ENCODE data around the gene IPCEF1.
"Not testable (repeated sequence)": the region's sequence is repeated elsewhere in the genome, so short reads cannot be mapped to it uniquely, and the experiment has no call there.

IPCEF1 gene

DNA sequence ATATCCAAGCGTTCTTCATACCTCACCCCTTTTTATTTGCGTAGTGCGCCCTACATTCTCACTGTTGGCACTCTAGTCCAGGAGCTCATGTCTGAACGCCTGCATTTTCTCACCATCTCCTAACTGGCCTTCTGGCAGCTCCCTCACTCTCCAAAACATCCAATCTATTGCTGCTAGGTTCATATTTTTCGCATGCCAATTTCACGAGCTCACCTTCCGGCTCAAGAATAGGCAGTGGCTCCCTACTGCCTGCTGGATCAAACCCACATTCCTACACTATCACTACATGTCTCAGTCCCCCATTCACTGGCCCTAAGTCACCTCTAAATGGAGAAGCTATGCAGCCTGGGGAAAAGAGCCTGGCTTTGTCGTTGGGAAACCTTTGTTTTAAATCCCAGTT is 115.0 kb downstream of the IPCEF1 start:
- Histone ChIP-seq H3K27me3 (ENCODE audit: control insufficient read depth, insufficient read depth, low read length, poor library complexity, severe bottlenecking) (no peaks in the 10 kb centered on the region), H3K36me3 (ENCODE audit: control insufficient read depth, insufficient read depth, low read length) (no peaks in the 10 kb centered on the region), H3K4me1 (ENCODE audit: control insufficient read depth, insufficient read depth, low read length) (peaks cover 13% of the 10 kb centered on the region), H3K9me3 (ENCODE audit: control insufficient read depth, low read length) (no peaks in the 10 kb centered on the region), H3K27ac (ENCODE audit: insufficient read depth, low read depth, low read length, poor library complexity, severe bottlenecking) (no peak overlapping the region), H3K4me3 (ENCODE audit: insufficient read depth, low read depth, low read length) (no peak overlapping the region)
- WGBS, 2 experiments = 87 to 89% methylated on average over 8 of the region's 8 CpGs

DNA sequence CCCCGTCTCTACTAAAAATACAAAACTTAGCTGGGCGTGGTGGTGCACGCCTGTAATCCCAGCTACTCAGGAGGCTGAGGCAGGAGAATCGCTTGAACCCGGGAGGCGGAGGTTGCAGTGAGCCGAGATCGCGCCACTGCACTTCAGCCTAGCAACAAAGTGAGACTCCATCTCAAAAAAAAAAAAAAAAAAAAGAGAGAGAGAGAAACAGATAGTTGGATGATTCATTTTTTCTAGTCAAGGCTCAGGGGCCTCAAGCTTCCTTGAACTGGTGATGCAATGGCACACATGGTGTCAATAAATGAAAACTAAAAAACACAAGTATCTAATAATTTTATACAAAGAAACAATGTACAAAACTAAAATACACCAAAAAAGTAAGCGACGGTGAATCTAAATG is 115.5 kb downstream of the IPCEF1 start:
- H3K9me3 ChIP-seq (ENCODE audit: control insufficient read depth, low read length); H3K4me3 ChIP-seq (ENCODE audit: insufficient read depth, low read depth, low read length); H3K27me3 ChIP-seq (ENCODE audit: control insufficient read depth, insufficient read depth, low read length, poor library complexity, severe bottlenecking); H3K36me3 ChIP-seq (ENCODE audit: control insufficient read depth, insufficient read depth, low read length); H3K27ac ChIP-seq (ENCODE audit: insufficient read depth, low read depth, low read length, poor library complexity, severe bottlenecking): not testable (repeated sequence)
- WGBS, 2 experiments = 88 to 92% methylated on average over 8 to 10 of the region's 11 CpGs
- peaks cover 11% of the 10 kb centered on the region for H3K4me1 ChIP-seq (ENCODE audit: control insufficient read depth, insufficient read depth, low read length)

DNA sequence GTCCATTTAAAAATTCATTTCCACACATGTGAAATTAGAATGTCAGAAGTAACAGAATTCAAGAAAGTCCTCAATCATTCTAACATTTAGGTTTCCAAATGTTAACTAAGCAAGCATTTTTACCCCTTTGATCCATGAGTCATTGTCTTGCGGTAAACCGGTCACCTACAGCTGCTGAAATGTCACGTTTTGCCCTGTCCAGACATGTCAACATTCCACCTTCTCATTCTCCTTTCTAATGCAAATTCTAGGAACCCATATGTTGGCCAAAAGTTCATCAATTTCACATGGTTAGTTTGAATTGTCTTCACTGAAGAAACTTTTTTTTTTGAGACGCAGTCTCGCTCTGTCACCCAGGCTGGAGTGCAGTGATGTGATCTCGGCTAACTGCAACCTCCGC is 117.2 kb downstream of the IPCEF1 start:
- H3K4me1 ChIP-seq (ENCODE audit: control insufficient read depth, insufficient read depth, low read length) = peaks cover 6% of the 10 kb centered on the region
- no peak overlapping the region for H3K27ac ChIP-seq (ENCODE audit: insufficient read depth, low read depth, low read length, poor library complexity, severe bottlenecking)
- no peaks in the 10 kb centered on the region for H3K27me3 ChIP-seq (ENCODE audit: control insufficient read depth, insufficient read depth, low read length, poor library complexity, severe bottlenecking)
- no peak overlapping the region for H3K4me3 ChIP-seq (ENCODE audit: insufficient read depth, low read depth, low read length)
- no peaks in the 10 kb centered on the region for H3K9me3 ChIP-seq (ENCODE audit: control insufficient read depth, low read length)
- 81 to 83% methylated on average over 7 of the region's 7 CpGs for WGBS, 2 experiments
- H3K36me3 ChIP-seq (ENCODE audit: control insufficient read depth, insufficient read depth, low read length) = no peaks in the 10 kb centered on the region

DNA sequence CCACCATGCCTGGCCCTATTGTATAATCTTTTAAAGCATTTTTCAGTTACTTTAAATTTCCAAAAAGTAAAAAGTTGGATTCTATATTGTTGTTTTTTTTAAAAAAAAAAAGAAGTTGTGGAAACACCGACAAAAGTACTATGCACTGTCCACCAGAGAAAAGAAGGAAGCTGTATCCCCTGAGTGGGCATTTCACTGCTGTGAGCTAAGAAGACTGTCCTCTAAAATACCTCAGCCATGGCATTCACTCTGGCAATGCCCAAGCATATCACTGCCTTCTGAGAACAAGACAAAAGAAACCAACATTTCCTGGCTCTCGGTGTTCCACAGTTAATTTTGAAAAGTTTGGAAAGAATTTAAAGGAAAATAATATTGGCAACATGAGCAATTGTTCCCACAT is 117.8 kb downstream of the IPCEF1 start:
- Histone ChIP-seq H3K27ac (ENCODE audit: insufficient read depth, low read depth, low read length, poor library complexity, severe bottlenecking) (no peak overlapping the region), H3K9me3 (ENCODE audit: control insufficient read depth, low read length) (no peaks in the 10 kb centered on the region), H3K4me1 (ENCODE audit: control insufficient read depth, insufficient read depth, low read length) (peaks cover under 1% of the 10 kb centered on the region), H3K4me3 (ENCODE audit: insufficient read depth, low read depth, low read length) (no peak overlapping the region), H3K36me3 (ENCODE audit: control insufficient read depth, insufficient read depth, low read length) (no peaks in the 10 kb centered on the region), H3K27me3 (ENCODE audit: control insufficient read depth, insufficient read depth, low read length, poor library complexity, severe bottlenecking) (no peaks in the 10 kb centered on the region)
- 98 to 100% methylated on average over 1 to 2 of the region's 2 CpGs for WGBS, 2 experiments

DNA sequence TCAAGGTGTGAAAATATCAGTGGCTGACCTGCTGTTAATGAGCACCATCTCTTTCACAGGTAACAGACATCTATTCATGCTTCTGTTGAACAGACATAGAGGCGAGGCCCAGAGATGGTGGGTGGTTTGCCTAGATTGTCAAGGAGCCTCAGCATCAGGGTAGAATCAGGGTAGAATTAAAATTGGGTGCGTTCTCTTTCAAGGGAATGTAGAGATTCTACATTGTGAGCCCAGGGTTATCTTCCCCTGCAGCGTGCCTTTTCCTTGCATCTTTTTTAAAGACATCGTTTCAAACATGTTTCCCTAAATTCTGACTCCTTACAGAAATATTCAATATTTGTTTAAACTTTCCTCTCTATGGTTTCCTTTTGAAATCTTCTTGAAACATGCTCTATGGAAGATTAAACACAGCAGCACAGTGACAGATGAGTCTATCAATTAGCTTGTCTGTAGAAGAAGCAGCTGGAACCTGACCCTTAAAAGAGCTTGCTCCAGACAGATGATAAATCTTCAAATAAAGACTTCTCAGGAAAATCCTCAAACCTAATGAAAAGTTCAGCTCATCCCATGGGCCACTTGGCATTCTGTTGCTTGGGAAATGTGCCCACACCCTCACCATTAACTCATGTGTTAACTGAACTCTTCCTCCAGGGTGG is 119.8 kb downstream of the IPCEF1 start:
- H3K27me3 ChIP-seq (ENCODE audit: control insufficient read depth, insufficient read depth, low read length, poor library complexity, severe bottlenecking) = no peaks in the 10 kb centered on the region
- H3K27ac ChIP-seq (ENCODE audit: insufficient read depth, low read depth, low read length, poor library complexity, severe bottlenecking) = no peak overlapping the region
- H3K4me1 ChIP-seq (ENCODE audit: control insufficient read depth, insufficient read depth, low read length) = no peaks in the 10 kb centered on the region
- no peak overlapping the region for H3K4me3 ChIP-seq (ENCODE audit: insufficient read depth, low read depth, low read length)
- H3K36me3 ChIP-seq (ENCODE audit: control insufficient read depth, insufficient read depth, low read length) = no peaks in the 10 kb centered on the region
- WGBS, 2 experiments = 94% methylated on average over 4 of the region's 4 CpGs
- no peaks in the 10 kb centered on the region for H3K9me3 ChIP-seq (ENCODE audit: control insufficient read depth, low read length)

DNA sequence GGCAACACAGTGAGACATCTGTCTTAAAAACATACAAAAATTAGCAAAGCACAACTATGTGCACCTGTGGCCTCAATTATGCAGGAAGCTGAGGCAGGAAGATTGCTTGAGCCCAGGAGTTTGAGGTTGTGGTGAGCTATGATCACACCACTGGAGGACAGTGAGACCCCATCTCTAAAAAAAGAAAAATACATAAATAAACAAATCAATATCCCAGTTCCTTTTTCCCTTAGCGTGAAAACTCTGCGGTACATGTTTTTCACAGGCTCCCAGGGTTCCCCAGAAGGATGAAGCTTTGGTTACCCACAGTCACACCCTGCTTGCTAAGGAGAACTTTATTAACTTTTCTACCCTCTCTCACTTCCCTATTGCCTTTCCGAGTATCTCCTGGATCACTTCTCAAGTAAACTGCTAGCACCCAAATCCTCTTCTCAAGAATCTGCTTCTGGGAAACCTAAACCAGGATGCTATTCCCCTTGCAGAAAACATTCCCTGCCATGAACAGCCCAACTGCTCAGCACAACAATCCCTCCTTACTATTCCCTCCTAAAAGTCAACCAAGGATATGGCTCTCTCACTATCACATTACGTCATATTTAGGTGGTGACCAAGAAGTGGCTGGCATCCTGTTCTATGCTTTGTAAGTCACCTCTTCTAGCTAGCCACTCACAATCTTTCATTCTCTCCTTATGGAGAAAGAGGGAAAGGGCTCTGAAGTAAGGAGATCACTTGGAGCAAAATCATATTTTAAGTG is 122.4 kb downstream of the IPCEF1 start:
- Histone ChIP-seq H3K9me3 (ENCODE audit: control insufficient read depth, low read length) (no peaks in the 10 kb centered on the region), H3K4me1 (ENCODE audit: control insufficient read depth, insufficient read depth, low read length) (no peaks in the 10 kb centered on the region), H3K36me3 (ENCODE audit: control insufficient read depth, insufficient read depth, low read length) (no peaks in the 10 kb centered on the region), H3K27me3 (ENCODE audit: control insufficient read depth, insufficient read depth, low read length, poor library complexity, severe bottlenecking) (no peaks in the 10 kb centered on the region), H3K27ac (ENCODE audit: insufficient read depth, low read depth, low read length, poor library complexity, severe bottlenecking) (no peak overlapping the region), H3K4me3 (ENCODE audit: insufficient read depth, low read depth, low read length) (no peak overlapping the region)
- WGBS, 2 experiments = 95 to 96% methylated on average over 4 of the region's 4 CpGs

DNA sequence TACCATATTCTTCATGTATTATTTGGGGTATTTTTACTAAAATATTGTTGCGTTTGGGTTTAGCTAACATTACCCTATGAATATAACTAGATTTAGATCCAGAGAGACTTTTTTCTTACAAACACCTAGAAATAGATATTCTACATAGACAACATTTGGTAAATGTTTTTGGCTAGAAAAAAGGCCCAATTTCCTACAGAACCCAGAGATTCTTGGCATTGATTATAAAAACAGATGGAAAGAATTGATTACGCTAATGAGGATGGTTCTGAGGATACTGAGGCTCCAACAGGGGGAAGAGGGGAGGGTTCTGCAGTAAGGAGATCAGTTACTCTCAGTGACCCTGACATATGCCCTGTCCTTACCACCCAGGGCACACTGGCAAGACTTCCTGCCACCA is 123.2 kb downstream of the IPCEF1 start:
- H3K9me3 ChIP-seq (ENCODE audit: control insufficient read depth, low read length) = no peaks in the 10 kb centered on the region
- H3K27ac ChIP-seq (ENCODE audit: insufficient read depth, low read depth, low read length, poor library complexity, severe bottlenecking) = no peak overlapping the region
- WGBS, 2 experiments = 91 to 95% methylated on average over 1 of the region's 2 CpGs
- H3K4me1 ChIP-seq (ENCODE audit: control insufficient read depth, insufficient read depth, low read length) = no peaks in the 10 kb centered on the region
- no peaks in the 10 kb centered on the region for H3K27me3 ChIP-seq (ENCODE audit: control insufficient read depth, insufficient read depth, low read length, poor library complexity, severe bottlenecking)
- H3K36me3 ChIP-seq (ENCODE audit: control insufficient read depth, insufficient read depth, low read length) = no peaks in the 10 kb centered on the region
- H3K4me3 ChIP-seq (ENCODE audit: insufficient read depth, low read depth, low read length) = no peak overlapping the region

DNA sequence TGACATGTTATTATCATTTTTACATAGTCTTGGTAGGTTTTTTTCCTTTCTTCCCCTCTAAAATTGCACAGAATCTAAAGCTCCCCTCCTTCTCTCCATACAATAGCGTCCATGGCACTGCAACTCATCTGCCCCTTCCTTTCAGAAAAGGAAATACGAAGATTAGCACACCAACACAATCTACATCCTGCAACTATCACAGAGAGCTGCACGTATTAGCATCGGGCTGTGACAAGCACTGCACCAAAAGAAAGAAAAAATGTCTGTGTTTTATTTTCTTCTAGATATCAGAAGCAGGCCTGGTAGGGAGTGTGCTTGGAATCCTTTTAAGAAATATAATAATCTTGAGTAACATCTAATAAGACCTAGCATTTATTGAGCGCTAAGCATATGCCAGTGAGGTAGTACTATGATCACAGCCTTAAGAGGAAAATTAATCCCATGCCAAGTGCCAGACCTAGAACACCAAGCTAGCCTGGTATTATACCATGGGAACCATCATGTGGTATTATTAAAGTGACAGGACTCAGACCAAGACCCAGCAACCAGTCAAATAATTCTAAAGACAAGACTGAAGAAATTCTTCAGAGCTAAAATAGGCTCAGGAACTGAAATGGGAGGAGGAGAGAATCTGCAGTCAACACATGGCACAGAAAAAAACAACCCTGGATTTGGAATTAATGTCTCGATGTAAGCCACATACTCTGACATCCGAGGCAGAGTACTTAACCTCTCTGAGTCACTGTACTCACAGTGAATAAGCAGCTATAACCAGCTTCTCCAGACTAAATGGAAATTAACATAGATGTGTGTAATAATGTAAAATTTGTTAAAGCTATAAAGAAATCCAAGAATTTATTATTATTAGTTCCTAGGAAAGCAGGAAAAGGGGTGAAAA is 124.3 kb downstream of the IPCEF1 start:
- 93 to 94% methylated on average over 5 to 7 of the region's 7 CpGs for WGBS, 2 experiments
- Histone ChIP-seq H3K36me3 (ENCODE audit: control insufficient read depth, insufficient read depth, low read length) (no peaks in the 10 kb centered on the region), H3K4me3 (ENCODE audit: insufficient read depth, low read depth, low read length) (no peak overlapping the region), H3K4me1 (ENCODE audit: control insufficient read depth, insufficient read depth, low read length) (no peaks in the 10 kb centered on the region), H3K9me3 (ENCODE audit: control insufficient read depth, low read length) (no peaks in the 10 kb centered on the region), H3K27ac (ENCODE audit: insufficient read depth, low read depth, low read length, poor library complexity, severe bottlenecking) (no peak overlapping the region), H3K27me3 (ENCODE audit: control insufficient read depth, insufficient read depth, low read length, poor library complexity, severe bottlenecking) (no peaks in the 10 kb centered on the region)

DNA sequence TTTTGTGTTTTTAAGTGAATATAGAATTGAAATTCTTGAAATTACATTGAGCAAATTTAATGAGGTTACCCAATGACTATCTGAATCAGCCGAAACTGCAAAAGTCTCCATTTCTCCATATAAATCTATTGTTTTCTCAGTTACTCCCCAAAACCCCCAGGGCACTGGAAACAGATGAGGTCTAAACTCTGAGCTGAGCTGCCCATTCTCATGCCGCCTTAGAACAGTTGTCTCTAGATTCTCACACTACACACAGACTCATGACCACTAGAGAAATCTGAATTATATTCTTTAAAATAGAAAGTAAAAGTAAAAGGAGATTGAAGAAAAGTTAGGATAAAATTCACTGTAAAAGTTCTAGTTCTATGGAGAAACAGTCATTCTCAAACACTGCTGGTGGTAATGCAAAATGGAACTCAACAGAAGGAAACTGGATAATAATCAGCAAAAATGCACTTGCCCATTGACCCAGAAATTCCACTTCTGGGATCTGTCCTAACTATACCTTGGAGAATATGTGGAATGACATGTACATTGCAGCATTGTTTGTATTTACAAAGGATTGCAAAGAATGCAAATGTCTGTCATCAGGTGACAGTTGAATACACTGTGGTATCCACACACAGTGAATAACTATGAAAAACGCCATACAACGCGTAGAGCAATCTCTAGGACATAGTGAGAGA is 125.5 kb downstream of the IPCEF1 start:
- 89 to 92% methylated on average over 5 of the region's 5 CpGs for WGBS, 2 experiments

More for the DNA sequence above, 125.5 kb downstream of the IPCEF1 start:
- H3K4me3 ChIP-seq (ENCODE audit: insufficient read depth, low read depth, low read length) = no peak overlapping the region
- no peak overlapping the region for H3K27ac ChIP-seq (ENCODE audit: insufficient read depth, low read depth, low read length, poor library complexity, severe bottlenecking)
- H3K27me3 ChIP-seq (ENCODE audit: control insufficient read depth, insufficient read depth, low read length, poor library complexity, severe bottlenecking) = no peaks in the 10 kb centered on the region
- H3K9me3 ChIP-seq (ENCODE audit: control insufficient read depth, low read length) = no peaks in the 10 kb centered on the region
- no peaks in the 10 kb centered on the region for H3K36me3 ChIP-seq (ENCODE audit: control insufficient read depth, insufficient read depth, low read length)
- H3K4me1 ChIP-seq (ENCODE audit: control insufficient read depth, insufficient read depth, low read length) = no peaks in the 10 kb centered on the region
